Epithelial cell of proximal tubule (primary cell): ENCODE measurements around the gene CD180. TPM values are rescaled to one million over a fixed set of nuclear protein-coding genes. Genes with fewer than 3 reads are reported as not detected.

Experiments used
- DNase-seq: peaks from one replicate; pipeline ENCODE4 v3.0.0-alpha.2; 2011; ENCODE audit warnings: low read depth
- H3K4me3 ChIP-seq: 2 replicates; pipeline ENCODE4 v1.5.1; 2011; ENCODE audit warnings: low read depth, mild to moderate bottlenecking, low read length
- total RNA-seq: library from RNA; depleted of rRNA; stranded (reverse); fragments of >200 nt; gene quantifications from 2 replicates; pipeline ENCODE4 v1.2.3, GENCODE V29; 2015
- TF ChIP-seq, protein P1 (sequence below): conservative IDR thresholded peaks from 2 replicates; pipeline ENCODE4 v1.5.1; 2012; ENCODE audit warnings: low read depth, mild to moderate bottlenecking, low read length

The CD180 gene
- total RNA-seq, 1 donor from 2014 or later: not detected

DNA sequence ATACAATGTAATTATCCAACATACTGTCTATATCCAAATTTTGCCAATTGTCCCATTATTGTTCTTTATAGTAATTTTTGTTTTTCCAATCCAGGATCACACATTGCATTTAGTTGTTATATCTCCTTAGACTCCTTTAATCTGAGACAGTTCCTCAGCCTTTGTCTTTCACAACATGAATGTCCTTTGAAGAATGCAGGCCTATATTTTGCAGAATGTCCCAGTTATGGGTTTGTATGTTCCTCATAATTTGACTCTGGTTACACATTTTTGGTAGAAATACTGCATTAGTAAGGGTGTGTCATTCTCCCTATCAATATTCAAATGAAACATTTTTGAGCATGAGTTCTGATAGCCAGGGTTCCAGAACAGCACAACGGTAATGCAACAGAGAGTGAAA, 6.7 kb downstream of the CD180 start:
- no peak for DNase-seq
- TF ChIP-seq, protein P1, sequence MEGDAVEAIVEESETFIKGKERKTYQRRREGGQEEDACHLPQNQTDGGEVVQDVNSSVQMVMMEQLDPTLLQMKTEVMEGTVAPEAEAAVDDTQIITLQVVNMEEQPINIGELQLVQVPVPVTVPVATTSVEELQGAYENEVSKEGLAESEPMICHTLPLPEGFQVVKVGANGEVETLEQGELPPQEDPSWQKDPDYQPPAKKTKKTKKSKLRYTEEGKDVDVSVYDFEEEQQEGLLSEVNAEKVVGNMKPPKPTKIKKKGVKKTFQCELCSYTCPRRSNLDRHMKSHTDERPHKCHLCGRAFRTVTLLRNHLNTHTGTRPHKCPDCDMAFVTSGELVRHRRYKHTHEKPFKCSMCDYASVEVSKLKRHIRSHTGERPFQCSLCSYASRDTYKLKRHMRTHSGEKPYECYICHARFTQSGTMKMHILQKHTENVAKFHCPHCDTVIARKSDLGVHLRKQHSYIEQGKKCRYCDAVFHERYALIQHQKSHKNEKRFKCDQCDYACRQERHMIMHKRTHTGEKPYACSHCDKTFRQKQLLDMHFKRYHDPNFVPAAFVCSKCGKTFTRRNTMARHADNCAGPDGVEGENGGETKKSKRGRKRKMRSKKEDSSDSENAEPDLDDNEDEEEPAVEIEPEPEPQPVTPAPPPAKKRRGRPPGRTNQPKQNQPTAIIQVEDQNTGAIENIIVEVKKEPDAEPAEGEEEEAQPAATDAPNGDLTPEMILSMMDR: no peak

DNA sequence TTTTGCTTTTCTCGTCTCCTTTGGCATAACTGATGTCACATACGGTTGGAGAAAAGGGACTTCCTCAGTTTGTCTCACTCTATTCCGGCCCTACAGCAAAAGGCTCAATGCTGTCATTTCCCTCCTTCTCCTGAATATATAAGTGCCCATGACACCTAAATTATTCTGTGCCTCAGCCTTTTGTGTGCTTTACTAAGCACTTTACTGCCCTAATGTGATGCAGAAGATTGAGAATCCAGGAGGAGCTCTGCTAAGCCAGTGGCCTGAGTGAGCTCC, 7.6 kb downstream of the CD180 start:
- H3K4me3 ChIP-seq: no peak overlapping the region
- TF ChIP-seq, protein P1: no peak
- no peak for DNase-seq

More for the DNA sequence above, 6.7 kb downstream of the CD180 start:
- no peak overlapping the region for H3K4me3 ChIP-seq

DNA sequence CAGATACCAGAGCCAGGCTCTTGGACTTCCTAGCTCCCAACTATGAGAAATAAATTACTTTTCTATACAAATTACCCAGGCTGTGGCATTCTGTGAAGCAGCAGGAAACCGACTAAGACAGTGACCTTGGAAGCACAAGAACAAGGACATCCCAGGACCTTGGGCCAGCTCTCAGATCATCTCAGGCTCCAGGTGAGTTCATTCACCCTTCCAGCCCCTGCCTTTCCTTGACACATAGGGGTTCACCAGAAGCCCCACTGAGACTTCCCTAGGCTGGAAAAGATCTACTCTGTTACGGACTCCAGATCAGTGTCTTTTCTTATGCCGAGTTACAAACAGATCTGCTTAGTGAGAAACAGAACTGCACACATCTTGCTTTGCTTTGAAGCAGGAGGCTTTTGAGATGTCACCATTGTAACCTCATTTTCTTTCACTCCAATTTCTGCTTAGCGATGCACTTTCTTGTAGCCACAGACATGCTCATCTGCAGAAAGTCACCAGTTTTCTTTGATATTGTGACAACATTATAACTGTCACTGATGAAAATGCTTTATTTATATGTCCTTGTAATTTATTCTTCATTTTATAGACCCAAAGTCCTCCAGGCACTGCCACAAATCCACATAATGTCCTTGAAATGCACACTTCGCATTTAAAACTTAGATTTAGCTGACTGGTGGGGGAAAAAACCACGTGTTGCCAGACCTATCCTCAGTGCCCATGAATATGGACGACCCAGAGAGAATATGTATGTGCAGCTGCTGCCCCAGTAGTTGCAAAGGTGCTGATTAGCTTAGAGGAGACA, 8.1 kb downstream of the CD180 start:
- TF ChIP-seq, protein P1: no peak
- H3K4me3 ChIP-seq: no peak overlapping the region
- no peak for DNase-seq

DNA sequence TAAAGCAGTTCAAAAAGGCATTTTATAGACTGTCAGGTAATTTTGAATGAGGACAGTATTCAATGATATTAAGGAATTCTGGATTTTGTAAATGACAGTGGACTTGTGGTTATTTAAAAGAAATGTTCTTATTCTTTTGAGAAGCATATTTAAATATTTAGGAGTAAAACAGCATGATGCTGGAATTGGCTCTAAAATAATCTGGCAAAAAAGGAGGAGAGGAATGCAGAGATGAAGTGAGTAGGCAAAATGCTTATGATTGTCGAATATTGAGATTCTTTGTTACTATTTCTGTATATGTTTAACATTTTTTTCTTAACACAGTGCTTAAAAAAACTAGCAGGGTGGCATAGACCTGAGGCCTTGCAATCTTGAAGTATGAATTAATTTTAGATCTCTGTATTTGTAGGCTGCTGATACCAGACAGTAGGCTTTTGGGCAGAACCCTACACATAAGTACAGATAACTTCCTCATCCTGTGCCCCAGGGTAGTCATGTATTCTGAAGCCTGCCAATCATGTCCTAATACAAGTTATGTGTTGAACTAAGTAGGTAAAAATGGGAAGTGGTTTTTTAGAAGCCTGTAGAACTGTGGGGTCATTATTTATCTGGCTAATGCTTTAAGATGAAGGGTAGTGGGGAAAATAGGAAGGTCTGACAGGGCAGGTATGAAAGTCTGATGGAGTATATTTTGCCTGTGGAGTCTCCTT, 9.4 kb downstream of the CD180 start:
- DNase-seq: no peak
- TF ChIP-seq, protein P1: no peak
- no peak overlapping the region for H3K4me3 ChIP-seq

DNA sequence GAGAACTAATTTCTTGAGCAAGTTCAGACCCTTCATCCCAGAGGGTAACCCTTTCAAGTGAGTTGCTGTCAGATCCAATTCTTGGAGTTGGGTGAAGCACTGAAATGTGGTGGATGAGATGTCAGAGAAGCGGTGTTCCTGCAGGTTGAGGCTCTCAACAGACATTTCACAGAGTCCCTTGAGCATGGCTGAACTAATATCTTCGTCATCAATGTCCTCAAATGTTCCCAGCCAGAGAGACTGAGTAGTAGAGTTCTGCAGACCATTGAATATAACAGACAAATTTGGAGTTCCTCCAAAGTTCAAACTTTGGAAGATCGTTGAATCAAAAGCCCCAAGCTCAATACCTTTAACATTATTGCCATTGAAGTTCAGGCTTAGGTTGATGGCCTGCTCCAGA, 12.7 kb downstream of the CD180 start:
- no peak for DNase-seq
- TF ChIP-seq, protein P1: no peak
- H3K4me3 ChIP-seq: no peak overlapping the region

DNA sequence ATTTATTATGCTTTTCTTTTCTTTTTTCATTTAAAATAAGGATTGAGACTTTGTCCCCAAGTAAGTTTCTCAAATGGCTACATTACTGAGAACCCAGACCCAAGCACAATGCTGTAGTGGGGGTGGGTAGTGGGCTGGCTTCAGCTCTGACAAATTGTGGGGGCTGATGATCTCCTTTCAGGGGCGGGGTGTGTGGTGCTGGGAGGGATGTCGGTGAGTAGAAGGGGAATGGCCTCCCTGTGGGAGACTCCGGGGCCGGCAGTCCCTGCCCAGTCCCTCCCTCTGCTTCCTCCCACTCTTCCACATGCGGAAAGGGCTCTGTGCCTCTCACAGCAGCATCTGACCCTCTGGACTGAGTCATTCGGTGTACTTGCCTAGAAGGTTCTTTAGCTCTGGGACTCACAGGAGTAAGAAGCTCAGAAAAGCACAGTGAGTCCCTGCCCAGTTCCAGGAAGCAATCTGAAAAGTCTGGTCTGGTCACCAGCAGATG, 14.3 kb downstream of the CD180 start:
- H3K4me3 ChIP-seq: no peak overlapping the region
- TF ChIP-seq, protein P1: no peak
- no peak for DNase-seq
